GM20431 (cell line): ENCODE measurements around the gene CLCA2.
"Not testable (repeated sequence)": the region's sequence is repeated elsewhere in the genome, so short reads cannot be mapped to it uniquely, and the experiment has no call there.

Experiments
- in situ Hi-C: fragments of 300-500 bp; cut with MseI, MboI; formaldehyde crosslinking; loops from one replicate; pipeline ENCODE4 v1.15.0; 2020; ENCODE audit warnings: low sequenced_read_pairs; ENCODE audit not compliant: unreplicated experiment

Gene CLCA2

DNA sequence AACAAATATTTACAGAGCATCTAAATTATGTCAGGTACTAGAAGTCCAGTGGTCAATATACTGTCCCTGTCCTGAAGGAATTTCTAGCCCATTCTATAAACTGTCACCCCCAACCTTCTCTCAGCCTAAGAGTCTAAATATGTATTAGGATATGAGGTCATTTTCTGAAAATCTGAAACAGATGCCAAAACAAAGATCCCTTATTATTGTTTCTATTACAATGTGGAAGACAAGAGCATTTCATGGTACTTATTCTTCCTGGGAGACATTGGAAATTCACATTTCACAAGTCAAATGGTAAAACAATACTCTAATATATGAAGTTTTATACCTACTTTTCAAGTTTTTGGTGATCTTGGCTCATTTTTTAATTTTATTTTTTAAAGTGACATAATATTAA, 47.3 kb downstream of the CLCA2 start:
- in situ Hi-C loops, result no loop called here

GRCh38 chr1:86472152-86472551, 48.2 kb downstream of the CLCA2 start:
- in situ Hi-C loops, result no loop called here

DNA sequence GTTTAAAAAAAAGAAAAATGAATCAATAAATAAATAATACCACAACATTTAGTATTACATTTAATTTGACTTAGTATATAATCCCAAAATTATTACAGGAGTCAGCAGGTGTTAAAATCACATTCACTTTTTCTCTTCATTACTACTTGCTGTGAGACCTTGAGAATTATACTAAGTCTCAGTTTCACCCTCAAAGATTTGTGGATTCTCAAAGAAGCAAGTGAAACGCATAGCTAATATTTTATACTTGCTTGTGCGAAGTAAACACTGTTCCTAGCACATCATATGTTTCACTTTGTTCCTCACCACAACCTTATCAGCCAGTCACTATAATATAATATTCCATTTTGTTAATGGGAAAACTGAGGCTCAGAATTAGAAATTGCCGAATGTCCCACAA, 48.8 kb downstream of the CLCA2 start:
- in situ Hi-C loops, result no loop called here

- in situ Hi-C loops, result no loop called here
These were observed 53.3 kb downstream of the CLCA2 start for GRCh38 chr1:86477256-86477655.

GRCh38 chr1:86477682-86478081, 53.7 kb downstream of the CLCA2 start:
- in situ Hi-C loops, result no loop called here

DNA sequence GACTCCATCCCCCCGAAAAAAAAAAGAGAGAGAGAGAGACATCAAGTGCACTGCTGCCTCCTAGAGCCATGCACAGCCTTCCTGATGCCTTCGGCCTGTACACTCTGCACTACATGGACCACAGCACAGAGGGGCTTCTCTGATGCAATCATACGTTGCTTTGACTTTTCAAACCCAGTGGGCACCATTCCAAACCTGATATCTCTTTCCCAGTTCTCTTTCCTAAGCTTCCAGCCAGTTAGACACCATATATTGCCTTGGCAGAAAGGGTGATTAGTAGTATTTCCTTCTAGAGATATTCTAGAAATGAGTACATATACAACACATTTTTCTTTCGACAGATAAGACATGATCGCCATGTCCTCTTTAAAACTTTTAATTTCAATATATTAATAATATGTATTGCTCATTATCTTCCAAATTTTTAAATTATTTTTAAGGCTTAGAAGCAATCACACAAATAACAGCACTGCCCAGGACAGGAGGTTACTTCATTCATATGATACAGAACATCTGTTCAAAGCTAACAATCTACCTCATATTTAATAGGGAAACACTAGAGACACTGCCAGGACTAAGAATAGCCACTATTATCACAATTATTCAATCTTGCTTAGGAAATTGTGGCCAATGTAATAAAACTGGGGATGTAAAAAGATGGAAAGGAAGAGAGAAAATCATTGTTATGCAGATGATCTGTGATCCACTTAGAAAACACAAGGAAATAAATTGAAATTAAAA, 54.6 kb downstream of the CLCA2 start:
- in situ Hi-C loops, result no loop called here

DNA sequence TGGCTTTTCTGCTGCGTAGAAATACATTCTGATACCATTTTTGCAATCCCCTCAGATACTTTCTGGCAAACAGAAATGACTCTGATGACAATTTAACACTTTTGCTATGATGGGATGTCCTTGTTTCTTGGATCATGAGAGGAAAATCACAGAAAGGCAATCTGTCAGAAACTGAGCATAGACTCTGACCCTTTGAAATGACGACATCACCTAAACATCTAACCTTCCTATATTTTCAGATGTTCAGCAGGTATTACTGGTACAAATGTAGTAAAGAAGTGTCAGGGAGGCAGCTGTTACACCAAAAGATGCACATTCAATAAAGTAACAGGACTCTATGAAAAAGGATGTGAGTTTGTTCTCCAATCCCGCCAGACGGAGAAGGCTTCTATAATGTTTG, 58.0 kb downstream of the CLCA2 start:
- in situ Hi-C loops, result no loop called here

DNA sequence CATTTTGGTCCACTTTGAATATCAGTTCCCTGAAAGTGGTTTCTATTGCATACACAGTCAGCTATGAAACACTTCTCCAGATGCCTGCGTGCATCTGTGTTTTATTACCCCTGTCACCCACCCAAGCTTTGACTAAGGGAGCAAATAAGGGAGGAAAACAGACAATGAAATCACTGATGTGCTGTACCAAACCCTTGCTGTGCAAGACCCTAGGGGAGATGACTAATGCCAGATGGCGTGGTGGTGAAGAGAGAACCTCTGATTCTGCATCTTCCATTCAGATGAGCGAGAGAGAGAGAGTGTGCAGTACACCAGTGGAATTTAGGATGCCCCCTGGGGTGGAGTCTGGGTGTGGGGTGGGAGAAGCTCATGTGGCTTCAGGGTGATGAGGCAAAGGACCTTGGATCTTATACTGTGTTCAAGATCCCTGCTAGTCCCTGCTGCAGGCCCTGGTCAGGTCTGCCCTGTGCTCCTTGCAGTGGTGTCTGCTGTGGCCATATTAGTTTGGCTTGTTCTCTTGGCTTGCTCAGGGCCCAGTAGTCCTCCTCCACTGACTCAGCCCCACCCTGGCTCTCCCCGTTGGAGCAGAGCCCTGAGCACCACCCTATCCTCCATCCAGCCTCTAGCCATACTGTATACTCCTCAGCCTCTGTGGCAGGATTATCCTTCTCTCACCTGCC, 63.3 kb downstream of the CLCA2 start:
- in situ Hi-C loops, result no loop called here

- in situ Hi-C loops, result no loop called here
These were observed 63.8 kb downstream of the CLCA2 start for GRCh38 chr1:86487811-86488141.

GRCh38 chr1:86489242-86489878, 65.4 kb downstream of the CLCA2 start:
- in situ Hi-C loops, result no loop called here

DNA sequence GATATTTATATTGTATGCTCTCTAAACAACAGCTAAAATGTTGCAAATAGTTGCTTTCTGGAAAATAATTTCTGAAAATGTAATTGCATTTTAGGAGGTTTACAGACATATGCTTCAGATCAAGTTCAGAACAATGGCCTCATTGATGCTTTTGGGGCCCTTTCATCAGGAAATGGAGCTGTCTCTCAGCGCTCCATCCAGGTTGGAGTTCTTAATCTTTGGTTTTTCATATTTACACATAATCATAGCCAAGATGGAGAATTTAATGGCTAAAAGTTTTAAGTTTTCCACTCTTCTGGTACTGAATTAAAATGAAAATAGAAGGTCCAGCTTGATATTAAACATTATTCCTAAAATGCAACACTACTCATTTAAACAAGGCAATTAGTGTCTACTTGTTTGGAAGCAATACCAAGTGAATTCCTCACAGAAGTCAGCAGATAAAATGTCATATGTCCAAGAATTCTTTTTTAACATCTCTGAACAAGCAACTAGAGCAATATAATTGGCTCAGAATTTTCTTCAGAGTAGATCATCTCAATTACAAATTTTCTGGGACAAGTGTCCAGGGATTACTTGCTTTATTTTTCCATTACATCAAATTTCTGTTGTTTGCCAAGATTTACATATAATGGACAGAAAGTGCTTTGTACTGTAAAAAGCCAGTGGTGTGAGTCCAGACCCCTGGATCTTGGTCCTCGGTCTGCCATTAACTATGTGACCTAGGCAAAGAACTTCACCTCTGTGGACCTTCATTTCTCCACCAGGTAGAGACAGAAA, 67.4 kb downstream of the CLCA2 start:
- in situ Hi-C loops, result no loop called here

GRCh38 chr1:86498281-86498680, 74.3 kb downstream of the CLCA2 start:
- in situ Hi-C loops, result no loop called here

DNA sequence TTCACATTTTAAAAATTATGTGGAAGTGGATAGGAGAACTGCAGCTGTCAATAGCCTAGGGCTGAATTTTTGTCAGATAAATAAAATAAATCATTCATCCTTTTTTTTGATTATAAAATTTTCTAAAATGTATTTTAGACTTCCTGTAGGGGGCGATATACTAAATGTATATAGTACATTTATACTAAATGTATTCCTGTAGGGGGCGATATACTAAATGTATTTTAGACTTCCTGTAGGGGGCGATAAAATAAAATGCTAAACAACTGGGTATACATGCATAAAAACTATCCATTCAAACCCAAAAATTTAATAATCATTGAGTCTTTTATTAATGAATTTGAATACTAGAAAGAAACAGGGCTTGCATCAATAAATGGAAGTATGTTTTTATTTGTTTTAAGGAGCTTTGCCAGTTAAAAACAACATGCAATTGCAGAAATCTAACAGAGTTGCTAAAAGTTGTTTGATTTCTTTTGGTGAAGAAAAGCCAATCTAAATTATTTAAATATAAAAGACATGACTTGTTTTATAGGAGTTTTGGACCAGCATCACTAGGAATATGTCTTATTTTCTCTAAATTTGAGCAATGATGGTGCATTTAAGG, 76.1 kb downstream of the CLCA2 start:
- in situ Hi-C loops, result no loop called here

DNA sequence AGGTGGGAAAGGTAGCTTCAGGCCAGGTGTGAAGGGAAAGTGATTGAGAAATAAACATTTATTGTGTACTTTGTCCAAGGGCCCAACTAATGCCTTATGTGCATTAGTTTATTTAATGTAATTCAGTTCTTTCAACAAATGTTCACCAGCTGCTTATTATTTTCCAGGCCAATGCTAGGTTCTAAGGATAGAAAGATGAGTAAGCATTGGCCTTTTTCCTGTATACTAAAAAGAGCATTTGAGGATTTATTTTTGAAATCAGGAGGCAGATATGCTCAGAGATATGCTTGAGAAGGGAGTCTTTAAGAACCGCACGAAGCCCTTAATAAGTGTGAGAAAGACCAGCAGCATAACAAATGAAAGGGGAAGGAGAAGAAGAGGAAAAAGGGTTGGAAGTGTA, 76.7 kb downstream of the CLCA2 start:
- in situ Hi-C loops, result no loop called here

- in situ Hi-C loops, result not testable (repeated sequence)
These were observed 78.2 kb downstream of the CLCA2 start for GRCh38 chr1:86502125-86502646.

GRCh38 chr1:86502721-86503405, 78.9 kb downstream of the CLCA2 start:
- in situ Hi-C loops, result no loop called here

GRCh38 chr1:86503406-86504136, 79.6 kb downstream of the CLCA2 start:
- in situ Hi-C loops, result no loop called here

DNA sequence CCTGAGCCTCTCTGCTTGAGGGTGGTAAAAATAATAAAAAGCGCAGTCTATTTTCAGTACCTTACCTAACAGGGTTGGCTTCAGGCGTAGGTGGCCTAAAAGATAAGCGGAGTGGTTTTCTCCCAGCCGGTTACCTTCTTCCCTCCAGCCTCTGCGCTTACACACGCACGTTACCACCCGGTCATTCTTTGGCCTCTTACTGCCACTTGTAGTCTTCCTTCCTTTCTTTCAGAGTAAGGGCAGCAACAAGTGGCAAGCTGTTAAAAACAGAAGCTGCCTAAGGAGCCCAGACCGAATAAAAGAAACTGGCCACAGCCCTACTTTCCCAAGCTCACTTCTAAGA, 80.1 kb downstream of the CLCA2 start:
- in situ Hi-C loops, result no loop called here
